WTC11 (cell line): ENCODE results near the gene GPR108.

ENCODE experiments used
- SP1 ChIP-seq: sonication (generic); formaldehyde crosslinking; conservative IDR thresholded peaks from 2 replicates; pipeline ENCODE4 v1.8.1; 2022; ENCODE audit warnings: missing genetic modification reagents
- ZNF232 ChIP-seq: sonication (generic); formaldehyde crosslinking; IDR thresholded peaks from 2 replicates; pipeline ENCODE4 v1.8.0; 2022; ENCODE audit warnings: mild to moderate bottlenecking, missing genetic modification reagents
- TF ChIP-seq, protein P1 (sequence below): sonication (generic); formaldehyde crosslinking; IDR thresholded peaks from 2 replicates; pipeline ENCODE4 v1.8.0; 2022; ENCODE audit warnings: mild to moderate bottlenecking, missing genetic modification reagents

- TF ChIP-seq, protein P1, sequence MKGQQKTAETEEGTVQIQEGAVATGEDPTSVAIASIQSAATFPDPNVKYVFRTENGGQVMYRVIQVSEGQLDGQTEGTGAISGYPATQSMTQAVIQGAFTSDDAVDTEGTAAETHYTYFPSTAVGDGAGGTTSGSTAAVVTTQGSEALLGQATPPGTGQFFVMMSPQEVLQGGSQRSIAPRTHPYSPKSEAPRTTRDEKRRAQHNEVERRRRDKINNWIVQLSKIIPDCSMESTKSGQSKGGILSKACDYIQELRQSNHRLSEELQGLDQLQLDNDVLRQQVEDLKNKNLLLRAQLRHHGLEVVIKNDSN (CRISPR knock-in tag): no peak
- TF ChIP-seq SP1 (CRISPR knock-in tag) (peak; percentile 89), ZNF232 (CRISPR knock-in tag) (no peak)
Observed at GRCh38 chr19:6737284-6737872, at the start of gene GPR108.
